ENCODE measurements around the gene PYDC2. TPM values are rescaled to one million over a fixed set of nuclear protein-coding genes. Genes with fewer than 3 reads are reported as not detected.

Gene PYDC2
- polyA plus RNA-seq (ENCODE audit: insufficient read length in 10 of 10), result not detected
- long read RNA-seq, donor 1, result 0 reads
- long read RNA-seq, donor 2, result 0 reads
- long read RNA-seq, donor 3, result 0 reads
- long read RNA-seq, donor 4, result 0 reads
- long read RNA-seq, donor 5, result 0 reads
- long read RNA-seq, donor 6, result 0 reads
- long read RNA-seq, donor 7, result 0 reads
- long read RNA-seq, donor 8, result 0 reads
- long read RNA-seq, donor 9, result 0 reads

DNA sequence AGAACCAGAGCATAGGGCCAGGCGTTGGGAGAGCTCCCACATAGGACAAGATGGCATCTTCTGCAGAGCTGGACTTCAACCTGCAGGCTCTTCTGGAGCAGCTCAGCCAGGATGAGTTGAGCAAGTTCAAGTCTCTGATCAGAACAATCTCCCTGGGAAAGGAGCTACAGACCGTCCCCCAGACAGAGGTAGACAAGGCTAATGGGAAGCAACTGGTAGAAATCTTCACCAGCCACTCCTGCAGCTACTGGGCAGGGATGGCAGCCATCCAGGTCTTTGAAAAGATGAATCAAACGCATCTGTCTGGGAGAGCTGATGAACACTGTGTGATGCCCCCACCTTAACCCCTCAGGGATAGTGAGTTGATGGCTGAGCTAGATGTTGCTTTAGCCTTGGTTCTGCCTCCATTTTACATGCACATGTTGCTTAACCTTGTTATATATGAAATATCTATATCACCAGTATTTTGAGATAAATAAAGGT, at the start of gene PYDC2:
TSS of gene PYDC2 (plus strand) at position 51 of the 483 bp plus-strand sequence. CDS start at position 51, 0 bp downstream.
- no peak for DNase-seq

DNA sequence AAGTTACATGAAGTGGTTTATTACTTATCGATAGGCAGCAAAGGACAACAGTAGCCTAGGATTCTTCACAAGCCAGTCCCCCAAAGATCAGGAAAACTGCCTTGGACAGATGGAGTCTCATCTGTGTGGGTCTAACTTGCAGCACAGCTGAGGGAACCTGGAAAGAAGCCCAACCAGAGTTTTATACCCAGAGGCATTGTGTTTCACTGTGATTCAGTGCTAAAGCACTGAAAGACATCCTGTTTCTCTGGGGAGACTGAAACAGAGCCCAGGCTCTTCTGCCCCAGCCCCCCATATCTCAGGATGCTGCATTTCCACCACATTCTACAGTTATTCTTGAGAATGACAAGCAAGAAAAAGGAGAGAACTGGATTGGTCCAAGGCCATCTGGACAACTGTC, 48.2 kb upstream of the PYDC2 start:
- peak; percentile 28 to 85 (median 67) for DNase-seq

- DNase-seq, result no peak
Measured at GRCh38 chr3:191414286-191414685, 46.7 kb upstream of the PYDC2 start.

GRCh38 chr3:191414732-191415131, 46.2 kb upstream of the PYDC2 start:
- DNase-seq, result no peak

GRCh38 chr3:191415566-191415965, 45.4 kb upstream of the PYDC2 start:
- no peak for DNase-seq

DNA sequence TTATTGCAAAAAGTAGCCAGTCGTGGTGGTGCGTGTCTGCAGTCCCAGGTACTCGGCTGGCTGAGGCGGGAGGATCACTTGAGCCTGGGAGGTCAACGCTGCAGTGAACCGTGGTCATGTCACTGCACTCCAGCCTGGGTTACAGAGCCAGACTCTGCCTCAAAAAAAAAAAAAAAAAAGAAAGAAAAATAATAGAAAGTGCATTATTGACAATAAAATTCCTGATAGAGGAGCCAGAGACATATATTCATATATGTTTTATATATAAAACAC, 43.6 kb upstream of the PYDC2 start:
- DNase-seq, result no peak

DNA sequence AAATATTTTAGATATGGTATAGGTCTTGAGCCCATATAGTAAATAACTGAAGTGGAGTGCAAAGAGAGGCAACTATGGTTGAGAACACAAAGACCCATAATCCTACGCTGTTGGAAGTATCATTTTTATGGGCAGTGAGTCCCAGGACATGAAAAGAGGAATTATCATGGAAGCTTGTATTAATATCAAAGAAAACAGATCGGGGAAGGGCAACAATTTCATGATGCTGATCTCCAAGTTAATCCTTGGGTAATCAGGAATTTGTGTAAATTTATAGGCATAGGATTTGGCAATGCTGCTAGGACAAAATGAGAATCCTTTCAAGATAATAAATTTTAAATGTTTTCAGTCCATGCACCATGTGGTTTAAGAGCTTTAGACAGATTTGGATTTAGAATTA, 40.2 kb upstream of the PYDC2 start:
- DNase-seq, result no peak

GRCh38 chr3:191424881-191425280, 36.1 kb upstream of the PYDC2 start:
- no peak for DNase-seq

GRCh38 chr3:191425322-191425734, 35.6 kb upstream of the PYDC2 start:
- DNase-seq, result no peak

- DNase-seq, result no peak
Measured at GRCh38 chr3:191426311-191426710, 34.7 kb upstream of the PYDC2 start.

DNA sequence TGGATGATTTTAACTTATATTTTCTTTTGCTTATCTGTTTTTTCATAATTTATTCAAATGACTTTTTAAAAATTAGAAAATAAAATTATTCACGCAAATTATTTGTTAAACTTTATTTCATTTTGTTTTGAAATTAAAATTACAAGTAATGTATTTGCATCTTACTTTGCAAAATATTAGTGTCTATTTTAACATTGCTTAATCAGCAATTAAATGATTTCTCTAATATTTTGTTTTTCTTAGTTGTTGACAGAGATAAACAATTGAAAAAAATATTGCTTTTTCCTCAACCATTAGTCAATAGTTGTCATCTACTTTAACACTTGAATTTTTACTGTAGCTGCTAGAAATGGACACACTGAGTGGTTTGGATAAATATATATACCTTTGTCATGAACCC, 32.8 kb upstream of the PYDC2 start:
- no peak for DNase-seq

- no peak for DNase-seq
Measured at GRCh38 chr3:191430103-191430502, 30.9 kb upstream of the PYDC2 start.

- DNase-seq, result no peak
Measured at GRCh38 chr3:191431160-191431822, 29.7 kb upstream of the PYDC2 start.

- no peak for DNase-seq
Measured at GRCh38 chr3:191432162-191432561, 28.8 kb upstream of the PYDC2 start.

GRCh38 chr3:191434024-191434423, 26.9 kb upstream of the PYDC2 start:
- no peak for DNase-seq

DNA sequence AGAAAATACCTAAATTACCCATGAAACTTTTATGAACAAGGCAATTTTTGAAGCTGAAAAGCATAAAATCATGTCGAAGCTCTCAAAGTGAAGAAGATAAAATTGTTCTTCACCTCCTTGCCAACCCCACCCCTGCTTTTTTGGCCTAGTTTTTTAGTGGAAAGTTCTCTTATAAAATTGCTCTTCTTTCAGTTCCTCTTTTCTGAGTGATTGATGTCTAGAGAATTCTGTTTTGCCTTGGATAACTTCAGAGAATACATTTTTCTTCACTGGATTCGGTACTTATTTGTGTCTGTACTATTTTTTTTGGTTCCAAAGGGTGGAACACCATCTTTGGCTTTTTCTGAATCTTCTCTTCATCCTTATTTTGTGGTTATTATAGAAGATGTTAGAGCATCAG, 25.0 kb upstream of the PYDC2 start:
- peak in 1 of 3 donors; percentile 6 for DNase-seq

- no peak for DNase-seq
Measured at GRCh38 chr3:191438150-191438814, 22.7 kb upstream of the PYDC2 start.

GRCh38 chr3:191440532-191440931, 20.4 kb upstream of the PYDC2 start:
- no peak for DNase-seq

GRCh38 chr3:191441687-191442086, 19.3 kb upstream of the PYDC2 start:
- DNase-seq, result no peak

DNA sequence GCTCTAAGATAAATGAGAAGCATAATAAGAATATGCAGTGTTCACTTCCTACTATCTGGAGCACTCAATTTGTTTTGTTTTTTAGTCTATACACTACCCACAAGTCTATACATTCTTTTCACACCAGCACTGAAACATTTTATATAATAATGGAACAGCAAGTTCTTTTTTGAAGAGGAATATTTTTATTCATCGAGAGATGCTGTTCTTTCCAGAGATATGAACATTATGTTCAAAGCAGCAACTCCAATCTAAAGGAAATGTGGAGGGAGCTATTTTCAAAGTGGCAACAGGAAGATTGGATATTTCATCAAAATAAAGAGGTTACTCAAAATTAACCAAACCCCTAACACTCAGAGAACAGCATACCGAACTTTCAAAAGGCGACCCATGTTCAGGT, 16.4 kb upstream of the PYDC2 start:
- DNase-seq, result no peak

- DNase-seq, result no peak
Measured at GRCh38 chr3:191449256-191449655, 11.7 kb upstream of the PYDC2 start.

- DNase-seq, result no peak
Measured at GRCh38 chr3:191455257-191455952, 5.6 kb upstream of the PYDC2 start.

DNA sequence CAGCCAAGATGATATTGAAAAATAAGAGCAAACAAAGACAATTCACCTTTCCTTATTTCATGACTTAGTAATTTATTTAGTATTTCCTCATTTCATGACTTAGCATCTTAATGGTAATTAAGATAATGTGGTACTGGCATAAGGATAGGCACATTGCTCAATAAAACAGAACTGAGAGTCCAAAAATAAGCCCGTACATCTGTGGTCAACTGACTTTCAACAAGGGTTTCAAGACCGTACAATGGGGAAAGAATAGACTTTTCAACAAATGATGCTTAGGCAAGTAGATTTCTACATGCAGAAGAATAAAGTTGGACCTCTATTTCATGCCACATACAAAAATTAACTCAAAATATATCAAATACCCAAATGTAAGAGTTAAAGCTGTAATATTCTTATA, 603 bp upstream of the PYDC2 start:
- no peak for DNase-seq

Data from muscle of back (tissue), 13 donors.